Measurements from ENCODE around the gene LHPP.

The LHPP gene

DNA sequence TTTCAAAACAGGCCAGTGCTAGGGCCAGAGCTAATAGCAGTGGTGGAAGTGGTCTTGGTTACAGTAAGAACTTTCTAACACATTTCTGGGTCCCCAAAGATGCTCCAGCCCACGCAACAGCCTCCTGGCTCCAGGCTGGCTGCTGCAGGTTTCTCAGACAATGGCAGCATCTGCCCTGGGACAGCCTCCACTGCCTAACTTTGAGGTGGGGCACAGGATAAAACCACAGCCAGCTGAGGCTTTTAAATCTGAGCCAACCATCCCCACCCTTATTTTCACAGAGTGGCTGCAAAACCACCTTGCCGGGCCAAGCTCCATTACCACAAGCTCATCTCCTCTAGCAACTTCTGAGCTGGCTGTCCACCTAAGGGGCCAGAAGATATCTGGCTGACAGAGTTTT is 197.8 kb downstream of the LHPP start:
- DNase-seq (ENCODE audit: low spot score): no peak

DNA sequence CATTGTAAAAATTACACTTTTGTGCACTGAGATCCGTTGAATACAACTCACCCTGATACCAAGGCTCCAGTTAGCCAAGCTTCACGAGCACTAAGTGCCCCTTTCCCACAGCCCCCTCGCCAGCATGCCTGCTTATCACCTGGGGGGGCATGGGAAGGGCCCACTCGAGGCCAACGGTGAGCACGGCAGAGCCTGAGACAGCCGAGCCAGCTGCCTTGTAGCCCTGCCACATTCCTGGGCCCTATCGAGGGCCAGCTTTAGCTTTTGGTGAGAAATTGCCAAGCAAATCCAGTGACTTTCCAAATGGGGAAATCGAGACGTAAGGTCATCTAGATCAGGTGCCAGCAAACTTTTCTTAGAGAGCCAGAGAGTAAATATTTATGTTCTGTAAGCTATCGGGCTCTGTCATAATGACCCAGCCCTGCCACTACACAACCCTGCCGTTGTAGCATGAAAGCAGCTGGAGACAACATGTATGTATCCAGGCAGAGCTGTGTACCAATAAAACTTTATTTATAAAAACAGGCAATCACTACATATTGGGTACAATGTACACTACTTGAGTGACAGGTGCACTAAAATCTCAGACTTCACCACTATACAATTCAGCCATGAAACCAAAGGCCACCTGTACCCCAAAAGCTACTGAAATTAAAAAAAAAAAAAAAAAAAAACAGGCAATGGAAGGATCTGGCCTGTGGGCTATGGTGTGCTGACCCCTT is 198.9 kb downstream of the LHPP start:
- no peak for DNase-seq (ENCODE audit: low spot score)

DNA sequence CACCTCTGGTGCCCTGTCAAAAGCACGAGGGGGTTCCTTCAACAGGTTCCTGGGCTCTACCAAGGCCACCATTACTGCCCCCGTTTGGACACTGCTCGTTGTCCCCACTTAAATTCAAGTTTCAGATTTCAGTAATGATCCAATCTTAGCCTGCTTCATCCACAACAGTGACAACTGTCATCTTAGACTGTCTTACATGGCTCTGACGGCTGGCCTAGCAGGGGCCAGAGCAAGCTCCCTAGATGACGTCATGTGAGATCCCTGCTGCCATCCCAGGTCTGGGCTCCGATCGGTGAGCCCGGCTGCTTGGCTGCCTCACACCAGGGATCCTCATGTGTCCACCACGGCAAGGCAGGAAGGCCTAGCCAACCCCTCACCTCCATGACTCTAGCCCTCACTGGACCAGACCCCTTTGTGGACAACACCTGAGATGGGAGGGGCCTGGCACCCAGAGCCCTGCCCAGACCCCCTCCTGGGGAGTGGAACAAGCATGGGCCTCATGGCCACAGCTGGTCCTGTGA is 200.1 kb downstream of the LHPP start:
- DNase-seq (ENCODE audit: low spot score): no peak

DNA sequence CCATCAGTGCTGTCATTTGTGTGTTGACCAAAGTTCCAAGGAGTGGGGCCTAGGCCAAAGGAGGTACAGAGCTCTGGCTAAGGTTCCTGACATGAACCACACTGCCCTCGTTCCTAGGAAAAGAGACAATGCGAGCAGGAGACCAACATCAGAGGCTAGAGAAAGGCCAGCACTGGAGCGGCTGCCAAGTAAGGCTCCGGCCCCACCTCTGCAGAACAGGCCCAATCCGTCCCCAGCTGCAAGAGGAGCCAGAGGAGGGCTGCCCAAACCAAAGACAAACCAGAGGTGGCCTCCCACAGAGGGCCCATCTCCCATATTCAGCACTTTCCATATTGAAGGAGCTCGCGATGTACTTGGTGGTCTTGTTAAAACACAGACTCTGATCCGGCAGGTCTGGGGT is 201.6 kb downstream of the LHPP start:
- no peak for DNase-seq (ENCODE audit: low spot score)
